HG03139 (cell line): ENCODE results near the gene FAM114A2.
"Not testable (repeated sequence)": the region's sequence is repeated elsewhere in the genome, so short reads cannot be mapped to it uniquely, and the experiment has no call there.

Source experiments
- ATAC-seq: cut with Tn5 transposase; IDR thresholded peaks from one replicate; pipeline ENCODE4 v1.9.1; 2021; ENCODE audit not compliant: unreplicated experiment

FAM114A2 gene

GRCh38 chr5:154038707-154039457 lies at the start of gene FAM114A2, which contains the start of gene MFAP3:
Gene FAM114A2 (minus strand): TSS chr5:154038910. CDS start chr5:154034953, 3,957 bp downstream.
Gene MFAP3 (plus strand): TSS chr5:154038967. CDS start chr5:154049723, 10,756 bp downstream.
- ATAC-seq = peak; percentile 99

- no peak for ATAC-seq
Observed at GRCh38 chr5:154087260-154087659, 48.5 kb upstream of the FAM114A2 start.

- no peak for ATAC-seq
Observed at GRCh38 chr5:154086641-154087040, 47.9 kb upstream of the FAM114A2 start.

GRCh38 chr5:154086146-154086545 lies 47.4 kb upstream of the FAM114A2 start:
- ATAC-seq = no peak

GRCh38 chr5:154084062-154084639 lies 45.4 kb upstream of the FAM114A2 start:
- no peak for ATAC-seq

- ATAC-seq = no peak
Observed at GRCh38 chr5:154081246-154081645, 42.5 kb upstream of the FAM114A2 start.

GRCh38 chr5:154078272-154078671 lies 39.6 kb upstream of the FAM114A2 start:
- ATAC-seq = no peak

- no peak for ATAC-seq
Observed at GRCh38 chr5:154077696-154078095, 39.0 kb upstream of the FAM114A2 start.

GRCh38 chr5:154076240-154076922 lies 37.7 kb upstream of the FAM114A2 start:
- ATAC-seq = no peak

GRCh38 chr5:154072414-154073171 lies 33.9 kb upstream of the FAM114A2 start:
- ATAC-seq = peak; percentile 98

- no peak for ATAC-seq
Observed at GRCh38 chr5:154071799-154072413, 33.2 kb upstream of the FAM114A2 start.

GRCh38 chr5:154069854-154070253 lies 31.1 kb upstream of the FAM114A2 start:
- ATAC-seq = not testable (repeated sequence)

GRCh38 chr5:154065971-154066370 lies 27.3 kb upstream of the FAM114A2 start:
- no peak for ATAC-seq

GRCh38 chr5:154063372-154063771 lies 24.7 kb upstream of the FAM114A2 start:
- no peak for ATAC-seq

GRCh38 chr5:154060606-154061005 lies 21.9 kb upstream of the FAM114A2 start:
- ATAC-seq = no peak

- no peak for ATAC-seq
Observed at GRCh38 chr5:154059583-154059982, 20.9 kb upstream of the FAM114A2 start.

GRCh38 chr5:154059039-154059430 lies 20.3 kb upstream of the FAM114A2 start:
- peak; percentile 56 for ATAC-seq

GRCh38 chr5:154058055-154059038 lies 19.6 kb upstream of the FAM114A2 start:
- ATAC-seq = peak; percentile 59

GRCh38 chr5:154055201-154055600 lies 16.5 kb upstream of the FAM114A2 start:
- no peak for ATAC-seq

- no peak for ATAC-seq
Observed at GRCh38 chr5:154053468-154053867, 14.8 kb upstream of the FAM114A2 start.
